GM12872 (cell line): Measurements from ENCODE around the gene LRRC73.

Source experiments
- TF ChIP-seq, protein P1 (sequence below): IDR thresholded peaks from 3 replicates; pipeline ENCODE4 v1.5.1; 2011; ENCODE audit warnings: low read depth, mild to moderate bottlenecking, low read length, moderate library complexity; ENCODE audit not compliant: insufficient read depth

LRRC73 gene

DNA sequence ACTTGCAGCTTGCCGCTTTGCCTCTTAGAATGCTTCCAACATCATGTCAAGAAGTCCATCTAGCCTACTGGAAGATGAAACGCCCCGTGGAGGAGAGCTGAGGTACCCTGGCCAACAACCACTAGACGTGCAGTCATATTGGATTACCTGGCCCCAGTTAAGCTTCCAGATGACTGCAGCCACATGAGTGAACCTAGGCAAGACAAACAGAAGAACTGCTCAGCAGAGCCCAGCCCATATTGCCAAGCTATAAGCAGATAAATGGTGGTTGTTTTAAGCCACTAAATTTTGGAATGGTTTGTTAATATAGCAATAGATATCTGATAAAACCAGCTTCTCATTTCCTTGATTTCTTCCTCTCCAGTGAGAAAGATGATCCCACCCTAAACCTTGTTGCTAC, 50.1 kb downstream of the LRRC73 start:
- TF ChIP-seq, protein P1, sequence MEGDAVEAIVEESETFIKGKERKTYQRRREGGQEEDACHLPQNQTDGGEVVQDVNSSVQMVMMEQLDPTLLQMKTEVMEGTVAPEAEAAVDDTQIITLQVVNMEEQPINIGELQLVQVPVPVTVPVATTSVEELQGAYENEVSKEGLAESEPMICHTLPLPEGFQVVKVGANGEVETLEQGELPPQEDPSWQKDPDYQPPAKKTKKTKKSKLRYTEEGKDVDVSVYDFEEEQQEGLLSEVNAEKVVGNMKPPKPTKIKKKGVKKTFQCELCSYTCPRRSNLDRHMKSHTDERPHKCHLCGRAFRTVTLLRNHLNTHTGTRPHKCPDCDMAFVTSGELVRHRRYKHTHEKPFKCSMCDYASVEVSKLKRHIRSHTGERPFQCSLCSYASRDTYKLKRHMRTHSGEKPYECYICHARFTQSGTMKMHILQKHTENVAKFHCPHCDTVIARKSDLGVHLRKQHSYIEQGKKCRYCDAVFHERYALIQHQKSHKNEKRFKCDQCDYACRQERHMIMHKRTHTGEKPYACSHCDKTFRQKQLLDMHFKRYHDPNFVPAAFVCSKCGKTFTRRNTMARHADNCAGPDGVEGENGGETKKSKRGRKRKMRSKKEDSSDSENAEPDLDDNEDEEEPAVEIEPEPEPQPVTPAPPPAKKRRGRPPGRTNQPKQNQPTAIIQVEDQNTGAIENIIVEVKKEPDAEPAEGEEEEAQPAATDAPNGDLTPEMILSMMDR: no peak

DNA sequence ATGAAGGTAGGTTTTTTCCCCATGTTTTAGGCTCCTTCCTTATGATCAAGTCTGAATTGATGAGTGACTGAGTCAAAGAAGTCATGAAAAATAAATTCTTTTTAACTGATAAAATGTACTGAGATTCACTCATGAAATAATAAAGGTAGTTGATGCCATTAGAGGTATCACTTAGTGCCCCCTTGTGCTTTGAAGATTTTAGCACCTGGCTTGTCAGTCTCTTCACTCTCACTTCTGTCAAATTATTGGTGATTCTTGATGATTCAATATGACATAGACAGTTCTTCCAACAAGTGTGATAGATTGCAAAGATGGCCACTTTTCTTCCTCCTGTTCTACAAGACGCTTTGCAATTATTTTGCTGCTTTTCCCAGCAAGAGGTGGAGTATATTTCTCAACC, 50.6 kb downstream of the LRRC73 start:
- TF ChIP-seq, protein P1: no peak

DNA sequence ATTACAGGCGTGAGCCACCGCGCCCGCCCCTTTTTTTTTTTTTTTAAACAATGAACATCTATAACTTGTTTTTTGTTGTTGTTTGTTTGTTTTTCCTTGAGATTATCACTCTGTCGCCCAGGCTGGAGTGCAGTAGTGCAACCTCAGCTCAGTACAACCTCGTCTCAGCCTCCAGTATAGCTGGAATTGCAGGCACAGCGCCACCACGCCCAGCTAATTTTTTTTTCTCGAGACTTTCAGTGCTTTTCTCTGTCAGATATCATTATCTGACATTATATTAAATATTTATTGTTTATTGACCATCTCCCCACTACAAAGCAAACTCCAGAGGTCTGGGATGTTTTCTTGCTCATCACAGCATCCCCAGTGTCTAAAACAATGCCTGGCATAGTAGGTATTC, 52.5 kb downstream of the LRRC73 start:
- TF ChIP-seq, protein P1: no peak
